Keratinocyte (primary cell): ENCODE measurements around the gene ABLIM2. TPM values are rescaled to one million over a fixed set of nuclear protein-coding genes. Genes with fewer than 3 reads are reported as not detected.

Experiments used
- DNase-seq: peaks from one replicate; pipeline ENCODE4 v3.0.0-alpha.2; 2011; ENCODE audit warnings: low read depth, missing footprints, low spot score
- FAIRE-seq: peaks from 2 replicates; lab custom pipeline; 2011; peaks lifted over from hg19 to GRCh38; lab: Jason Lieb, UNC
- H2AFZ ChIP-seq: 2 replicates; pipeline ENCODE4 v1.6.0; 2012; ENCODE audit warnings: low read length, control low read depth, inconsistent platforms; ENCODE audit not compliant: control insufficient read depth
- H3K27ac ChIP-seq: 2 replicates; pipeline ENCODE4 v1.5.1; 2011; ENCODE audit warnings: low read length; ENCODE audit not compliant: control insufficient read depth, insufficient read depth
- H3K27me3 ChIP-seq: 3 replicates; pipeline ENCODE4 v1.6.0; 2011; ENCODE audit warnings: low read length; ENCODE audit not compliant: control insufficient read depth, insufficient read depth; ENCODE audit errors: extremely low read depth
- H3K36me3 ChIP-seq, 2 experiments: 2 replicates in 1 of 2; 3 replicates in 1 of 2; pipeline ENCODE4 v1.5.1; 2011; ENCODE audit warnings: low read length in 2 of 2, mild to moderate bottlenecking in 1 of 2; ENCODE audit not compliant: control insufficient read depth in 2 of 2, insufficient read depth in 2 of 2; ENCODE audit errors: extremely low read depth in 1 of 2
- H3K4me1 ChIP-seq: 3 replicates; pipeline ENCODE4 v1.5.1; 2011; ENCODE audit warnings: low read length; ENCODE audit not compliant: control insufficient read depth, insufficient read depth; ENCODE audit errors: extremely low read depth
- H3K4me2 ChIP-seq: 3 replicates; pipeline ENCODE4 v1.6.0; 2011; ENCODE audit warnings: low read depth, low read length; ENCODE audit not compliant: control insufficient read depth, insufficient read depth; ENCODE audit errors: extremely low read depth
- H3K4me3 ChIP-seq, 3 experiments: fragments of 200-600 bp in 1 of 3; sonication (generic) in 1 of 3; 2 replicates in 2 of 3; 3 replicates in 1 of 3; pipeline ENCODE4 v1.5.1; 2011 to 2016; ENCODE audit warnings: low read length in 3 of 3, mild to moderate bottlenecking in 3 of 3, control low read depth in 2 of 3, inconsistent platforms in 1 of 3, low read depth in 1 of 3, mixed read lengths in 1 of 3, mixed run types in 1 of 3, moderate library complexity in 1 of 3; ENCODE audit not compliant: control insufficient read depth in 2 of 3, insufficient read depth in 2 of 3; ENCODE audit errors: extremely low read depth in 1 of 3
- H3K79me2 ChIP-seq: 2 replicates; pipeline ENCODE4 v1.6.0; 2012; ENCODE audit warnings: low read length; ENCODE audit not compliant: control insufficient read depth, insufficient read depth
- H3K9ac ChIP-seq: 3 replicates; pipeline ENCODE4 v1.6.0; 2011; ENCODE audit warnings: low read length; ENCODE audit not compliant: control insufficient read depth, insufficient read depth; ENCODE audit errors: extremely low read depth
- H3K9me1 ChIP-seq: 3 replicates; pipeline ENCODE4 v1.6.0; 2011; ENCODE audit warnings: low read length; ENCODE audit not compliant: control insufficient read depth, insufficient read depth; ENCODE audit errors: extremely low read depth
- H3K9me3 ChIP-seq: 2 replicates; pipeline ENCODE4 v1.5.1; 2012; ENCODE audit warnings: low read depth, low read length; ENCODE audit not compliant: control insufficient read depth
- H4K20me1 ChIP-seq: 3 replicates; pipeline ENCODE4 v1.6.0; 2011; ENCODE audit warnings: low read length; ENCODE audit not compliant: control insufficient read depth, insufficient read depth; ENCODE audit errors: extremely low read depth
- CTCF ChIP-seq, 3 experiments: IDR thresholded peaks in 1 of 3; conservative IDR thresholded peaks in 1 of 3; optimal IDR thresholded peaks in 1 of 3; 2 replicates in 2 of 3; 3 replicates in 1 of 3; pipeline versions ENCODE3 to v1.5.1; 2011; ENCODE audit warnings: low read length in 3 of 3, mild to moderate bottlenecking in 3 of 3, moderate library complexity in 2 of 3, control low read depth in 1 of 3, inconsistent platforms in 1 of 3; ENCODE audit not compliant: insufficient read depth in 2 of 3; ENCODE audit errors: extremely low read depth in 1 of 3
- EZH2 ChIP-seq: IDR thresholded peaks from one replicate; pipeline ENCODE4 v1.6.1; 2012; ENCODE audit warnings: inconsistent platforms, mild to moderate bottlenecking, low read length, moderate library complexity
- dilution Hi-C: fragments of 300-500 bp; cut with MboI; formaldehyde crosslinking; loops from one replicate; pipeline ENCODE4 v1.7.0; 2020; ENCODE audit warnings: low sequenced_read_pairs; ENCODE audit not compliant: extremely low pct_ligation_motif_present
- polyA plus RNA-seq, 5 experiments: library from polyadenylated mRNA; depleted of rRNA in 3 of 5; stranded (reverse) in 3 of 5; stranded (forward) in 1 of 5; unstranded in 1 of 5; fragments of >200 nt; gene quantifications; 1 replicate in 1 of 5; 2 replicates in 3 of 5; 3 replicates in 1 of 5; pipeline versions ENCODE4 v1.2.1 to v1.2.3, GENCODE V29; 2011 to 2012; ENCODE audit warnings: missing spikeins in 2 of 5, low read depth in 1 of 5, low replicate concordance in 1 of 5

ABLIM2 gene
- polyA plus RNA-seq, 1 donor (not counting 4 experiments of a cell fraction or from before 2014, with no cell fraction given): 0.94 TPM

GRCh38 chr4:8184061-8184460, 25.4 kb upstream of the ABLIM2 start:
- Histone ChIP-seq H3K36me3 (no peaks in the 10 kb centered on the region), H2AFZ (no peak overlapping the region), H3K9me3 (no peaks in the 10 kb centered on the region), H4K20me1 (no peaks in the 10 kb centered on the region), H3K4me1 (peaks cover 61% of the 10 kb centered on the region), H3K27me3 (no peaks in the 10 kb centered on the region), H3K9me1 (no peaks in the 10 kb centered on the region), H3K4me2 (peak overlapping the region; percentile 51), H3K27ac (peak overlapping the region; percentile 87), H3K79me2 (no peaks in the 10 kb centered on the region), H3K4me3 (no peak overlapping the region), H3K9ac (peak overlapping the region; percentile 78)
- dilution Hi-C loops: no loop called here
- FAIRE-seq (peak; percentile 41), DNase-seq (no peak)
- TF ChIP-seq EZH2 (no peak), CTCF (optimal IDR thresholded peaks at IDR 0.05 in 1 of 3, IDR thresholded peaks at IDR 0.05 in 1 of 3, conservative IDR thresholded peaks at IDR 0.05 in 1 of 3; ENCODE audit: extremely low read depth in 1 of 3, insufficient read depth in 2 of 3, low read length in 3 of 3) (no peak)

DNA sequence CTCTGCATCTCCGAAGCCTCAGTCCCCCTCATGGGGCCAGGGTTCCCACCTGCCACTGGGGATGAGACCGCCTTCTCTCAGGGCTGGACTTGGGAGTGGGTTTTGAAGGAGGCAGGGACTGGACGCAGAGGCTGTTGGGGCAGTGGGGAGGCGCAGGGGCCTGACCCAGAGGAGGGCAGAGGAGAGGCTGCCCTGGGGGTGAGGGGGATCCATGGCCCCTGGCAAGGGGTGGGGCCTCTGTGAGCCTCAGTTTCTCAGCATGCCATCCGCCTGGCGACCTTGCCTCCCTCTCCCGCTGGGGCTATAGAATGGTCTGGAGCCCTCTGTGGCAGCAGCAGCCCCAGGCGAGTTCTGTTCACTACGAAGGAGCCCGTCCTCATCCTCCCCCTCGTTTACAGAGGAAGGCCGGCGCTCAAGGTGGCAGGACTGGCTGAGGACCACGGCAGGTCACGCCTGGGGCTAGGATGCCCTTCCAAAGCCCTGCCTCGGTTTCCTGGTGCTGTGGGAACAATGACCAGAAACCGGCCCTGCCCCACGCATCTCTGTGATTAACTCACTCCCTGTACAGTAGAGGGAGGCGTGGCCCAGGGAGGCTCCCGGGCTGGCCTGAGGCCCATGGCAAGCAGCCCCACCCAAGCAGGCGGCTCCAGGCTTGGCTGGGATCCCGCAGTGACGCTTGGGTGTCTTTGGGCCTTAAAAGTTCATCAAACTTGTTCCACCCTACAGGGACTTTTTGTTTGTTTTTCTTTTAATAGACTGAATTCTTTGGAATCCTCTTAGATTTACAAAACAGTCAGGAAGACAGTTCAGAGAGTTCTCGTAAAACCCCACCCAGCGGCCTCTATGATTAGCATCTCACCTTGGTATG, 24.5 kb upstream of the ABLIM2 start:
- DNase-seq: peak; percentile 86
- dilution Hi-C loops: no loop called here

More for the DNA sequence above, 24.5 kb upstream of the ABLIM2 start:
- Histone ChIP-seq H3K27me3 (no peaks in the 10 kb centered on the region), H3K9me3 (no peaks in the 10 kb centered on the region), H3K79me2 (no peaks in the 10 kb centered on the region), H3K27ac (peak overlapping the region; percentile 87), H3K4me2 (peak overlapping the region; percentile 51), H3K36me3 (no peaks in the 10 kb centered on the region), H4K20me1 (no peaks in the 10 kb centered on the region), H3K9me1 (no peaks in the 10 kb centered on the region), H2AFZ (peak overlapping the region; percentile 54), H3K9ac (peak overlapping the region; percentile 78), H3K4me1 (peaks cover 52% of the 10 kb centered on the region), H3K4me3 (no peak overlapping the region)
- FAIRE-seq: peak; percentile 88
- TF ChIP-seq EZH2 (no peak), CTCF (optimal IDR thresholded peaks at IDR 0.05 in 1 of 3, IDR thresholded peaks at IDR 0.05 in 1 of 3, conservative IDR thresholded peaks at IDR 0.05 in 1 of 3; ENCODE audit: extremely low read depth in 1 of 3, insufficient read depth in 2 of 3, low read length in 3 of 3) (no peak)
